Neural cell (in vitro differentiated cells): ENCODE results near the gene DOK6.

Experiments
- CTCF ChIP-seq: fragments of 450-650 bp; IDR thresholded peaks from 2 replicates; pipeline ENCODE4 v1.5.1; 2014; ENCODE audit warnings: antibody characterized with exemption, mild to moderate bottlenecking, moderate library complexity; ENCODE audit not compliant: poor library complexity, severe bottlenecking
- EP300 ChIP-seq: fragments of 450-650 bp; conservative IDR thresholded peaks from 2 replicates; pipeline ENCODE4 v1.6.1; 2014; ENCODE audit warnings: antibody characterized with exemption, mild to moderate bottlenecking, moderate library complexity; ENCODE audit not compliant: poor library complexity, severe bottlenecking
- EZH2 ChIP-seq: fragments of 200-600, 300-800 bp; shearing (Covaris generic), sonication (generic); IDR thresholded peaks from 2 replicates; pipeline ENCODE4 v1.6.1; 2014; ENCODE audit warnings: antibody characterized with exemption, low read length, borderline replicate concordance, mild to moderate bottlenecking; ENCODE audit not compliant: insufficient read depth, poor library complexity, severe bottlenecking
- MXI1 ChIP-seq: fragments of 450-650 bp; conservative IDR thresholded peaks from 2 replicates; pipeline ENCODE4 v1.6.1; 2014; ENCODE audit warnings: antibody characterized with exemption, mild to moderate bottlenecking; ENCODE audit not compliant: poor library complexity, severe bottlenecking
- POLR2AphosphoS5 ChIP-seq: IDR thresholded peaks from 2 replicates; pipeline ENCODE4 v1.6.1; 2012
- REST ChIP-seq: IDR thresholded peaks from 2 replicates; pipeline ENCODE4 v1.6.1; 2012; ENCODE audit warnings: borderline replicate concordance
- SMC3 ChIP-seq: fragments of 450-650 bp; conservative IDR thresholded peaks from 2 replicates; pipeline ENCODE4 v1.6.1; 2014; ENCODE audit warnings: antibody characterized with exemption, mild to moderate bottlenecking, moderate library complexity; ENCODE audit not compliant: poor library complexity

- TF ChIP-seq CTCF (no peak), REST (no peak), SMC3 (no peak), EZH2 (no peak), POLR2AphosphoS5 (no peak), MXI1 (no peak), EP300 (peak; percentile 48)
Observed at GRCh38 chr18:69872661-69873060, 472.0 kb downstream of the DOK6 start.
